Kidney tubule cell (primary cell): Measurements from ENCODE around the gene CCDC182.

Experiments
- DNase-seq: peaks from one replicate; pipeline ENCODE4 v3.0.0-alpha.2; 2018; ENCODE audit warnings: low spot score

Gene CCDC182

DNA sequence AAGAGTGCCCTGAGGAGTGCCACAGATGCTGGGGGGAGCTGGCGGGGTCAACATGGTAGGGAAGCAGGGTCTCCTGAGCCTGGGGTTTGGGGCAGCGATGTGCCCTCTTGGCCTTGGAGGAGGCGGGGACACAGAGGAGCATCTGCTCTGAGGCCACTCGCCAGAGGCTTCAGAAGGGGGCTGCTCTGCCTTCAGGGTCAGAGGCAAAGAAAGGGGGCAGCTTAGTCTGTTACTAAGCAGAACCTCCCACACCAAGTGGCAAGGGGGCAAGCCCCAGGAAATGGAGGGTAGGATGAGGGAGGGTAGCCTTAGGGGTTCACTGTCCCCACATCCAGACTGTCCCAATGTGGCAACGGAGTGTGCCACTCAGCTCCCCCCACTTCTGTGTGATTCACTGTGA is 18.3 kb downstream of the CCDC182 start:
- no peak for DNase-seq

DNA sequence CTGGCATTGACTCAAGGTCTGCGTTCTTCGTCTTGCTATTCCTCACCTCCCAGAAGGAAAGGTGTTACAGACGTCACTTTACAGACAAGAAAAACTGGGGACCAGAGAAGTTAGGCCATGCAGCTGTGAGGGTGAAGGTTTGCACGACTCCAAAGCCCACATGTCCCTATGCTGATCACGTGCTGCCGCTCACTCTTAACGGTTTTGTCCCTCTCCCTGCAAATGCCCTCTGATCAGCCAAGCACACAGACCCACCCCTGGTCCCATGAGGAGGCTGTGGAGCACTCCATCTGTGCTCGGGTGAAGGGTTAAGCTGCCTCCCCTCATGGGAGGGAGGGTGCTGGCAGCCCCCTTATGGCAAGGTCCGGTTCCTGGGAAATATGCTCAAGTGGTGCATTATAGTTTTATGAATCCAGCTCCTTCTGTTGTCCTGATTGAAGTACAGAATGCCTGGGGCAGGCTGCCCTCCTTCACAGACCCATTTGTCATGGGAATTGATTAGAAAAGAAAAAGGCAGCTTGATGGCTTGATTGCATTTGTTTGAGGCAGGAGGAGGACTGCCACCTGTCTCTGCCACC is 18.8 kb downstream of the CCDC182 start:
- no peak for DNase-seq

DNA sequence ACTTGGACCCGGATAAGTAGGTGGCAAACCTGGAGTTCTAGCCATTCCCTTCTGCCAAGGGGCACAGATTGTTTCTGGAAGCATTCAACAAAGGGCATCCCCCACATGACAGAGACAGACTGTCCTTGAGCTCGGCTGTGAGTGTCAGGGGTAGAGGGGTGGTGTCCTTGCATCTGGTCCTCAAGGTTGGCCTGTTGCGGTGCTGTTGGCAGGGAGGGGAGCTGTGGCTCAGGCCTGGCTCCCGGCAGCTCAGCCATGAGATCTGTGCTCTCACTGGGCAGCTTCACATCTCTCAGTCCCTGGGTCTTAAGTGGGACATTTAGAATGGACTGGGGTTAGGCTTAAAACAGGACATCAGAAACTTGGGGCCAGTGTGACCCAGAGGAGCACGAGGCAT is 20.4 kb downstream of the CCDC182 start:
- DNase-seq = no peak

DNA sequence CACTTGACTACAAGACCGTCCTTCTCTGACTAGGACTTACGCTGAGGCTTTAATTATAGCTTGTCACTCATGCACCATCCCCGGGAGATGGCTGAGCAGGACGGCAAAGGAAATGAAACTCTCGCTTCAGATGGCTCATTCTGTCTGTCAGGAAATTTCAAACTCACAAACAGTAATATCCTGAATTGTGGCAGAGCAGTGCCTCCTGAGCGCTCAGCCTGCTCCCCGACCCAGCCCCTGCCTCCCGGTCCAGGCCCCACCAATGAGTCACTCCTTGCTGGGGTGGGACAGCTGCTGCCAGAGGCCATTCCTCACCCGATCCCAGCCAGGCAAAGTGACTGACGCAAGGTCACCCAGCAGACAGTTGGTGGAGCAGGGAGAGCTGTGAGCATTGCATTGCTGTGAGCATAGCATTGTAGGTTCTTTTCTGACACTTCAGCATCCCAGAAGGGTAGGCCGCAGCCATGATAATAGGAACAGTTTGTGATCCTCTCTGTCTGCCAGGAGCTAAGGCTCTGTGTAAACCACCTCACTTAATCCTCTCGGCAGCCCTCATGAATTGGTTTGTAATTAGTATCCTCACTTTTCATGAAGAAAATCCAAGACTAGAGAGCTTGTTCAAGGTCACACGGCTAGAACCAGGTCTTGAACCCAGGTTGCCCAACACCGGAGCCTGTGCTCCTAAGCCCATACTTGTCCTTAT is 20.9 kb downstream of the CCDC182 start:
- peak; percentile 60 for DNase-seq

DNA sequence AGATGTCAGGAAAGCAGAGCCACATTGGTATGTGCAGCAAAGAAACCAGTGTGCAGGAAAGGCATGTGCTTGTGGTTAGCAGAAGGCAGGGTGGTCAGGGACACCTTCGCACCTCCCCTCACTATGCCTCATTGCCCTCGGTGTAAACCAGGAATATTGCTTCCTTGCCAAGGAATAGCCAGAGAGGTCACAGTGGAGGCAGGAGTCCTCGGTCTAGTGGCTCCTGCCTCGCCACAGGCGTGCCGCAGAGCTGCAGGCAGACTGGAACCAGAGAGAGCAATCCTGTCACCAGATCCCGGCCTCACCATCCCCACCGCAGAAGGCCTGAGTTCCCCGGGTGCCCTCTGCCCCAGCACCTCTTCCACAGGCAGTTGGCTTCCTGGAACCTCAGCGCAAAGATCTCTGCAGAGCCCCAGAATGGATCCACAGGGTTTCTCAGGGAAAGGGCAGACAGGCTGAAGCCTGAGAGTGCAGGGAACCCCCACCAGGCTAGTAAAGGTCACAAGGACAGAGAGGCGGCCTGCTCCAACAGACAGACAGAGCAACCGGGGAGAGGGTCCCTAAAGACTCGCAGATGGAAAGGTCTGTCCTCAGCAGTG is 21.6 kb downstream of the CCDC182 start:
- DNase-seq = peak; percentile 95

DNA sequence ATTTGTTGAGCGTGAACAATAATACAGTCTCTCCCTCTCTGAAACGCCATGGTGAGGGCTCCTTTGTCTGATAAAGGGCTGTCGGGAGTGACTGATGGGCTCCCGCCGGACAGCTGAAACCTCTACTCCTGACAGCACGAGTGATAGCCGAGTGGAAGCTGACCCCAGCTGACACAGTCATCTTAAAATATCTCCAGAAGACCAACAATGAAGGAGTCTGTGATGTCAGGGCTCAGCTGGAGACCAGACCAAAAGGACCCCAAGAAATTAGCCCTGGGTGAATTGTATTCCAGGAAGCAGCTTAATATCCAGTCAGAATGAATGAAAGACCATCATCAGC is 22.4 kb downstream of the CCDC182 start:
- DNase-seq = no peak

DNA sequence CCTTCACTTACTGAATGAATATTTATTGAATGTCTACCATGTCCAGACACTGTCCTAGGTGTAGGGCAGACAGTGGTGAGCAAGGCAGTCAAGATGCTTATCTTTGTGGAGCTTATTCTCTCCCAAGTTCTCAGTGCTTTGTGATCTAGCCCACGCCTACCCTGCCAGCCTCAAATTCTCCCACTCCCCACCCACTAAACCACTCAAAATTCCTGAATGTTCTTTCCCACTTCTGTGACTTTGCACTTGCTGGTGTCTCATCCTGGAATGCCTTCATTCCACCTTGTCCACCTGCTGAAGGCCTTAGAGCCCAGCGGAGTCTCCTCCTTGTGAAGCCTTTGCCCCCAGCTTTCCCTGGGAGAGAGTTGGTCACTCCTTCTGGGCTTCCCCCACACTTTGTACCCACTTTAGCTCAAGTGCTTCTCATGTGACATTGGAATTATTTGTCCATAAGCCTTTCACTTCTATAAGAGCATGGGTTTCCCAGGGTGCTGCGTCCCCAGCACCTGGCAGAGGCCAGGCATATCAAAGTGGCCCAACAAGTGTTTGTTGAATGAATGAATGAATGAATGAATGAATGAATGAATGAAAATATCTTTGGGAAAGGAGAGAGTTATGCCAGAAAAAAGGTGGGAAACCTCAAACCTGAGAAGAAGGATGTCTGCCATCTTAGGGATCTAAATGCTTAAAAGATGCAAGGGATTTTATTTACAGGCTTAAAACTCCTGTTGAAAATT is 23.0 kb downstream of the CCDC182 start:
- no peak for DNase-seq

DNA sequence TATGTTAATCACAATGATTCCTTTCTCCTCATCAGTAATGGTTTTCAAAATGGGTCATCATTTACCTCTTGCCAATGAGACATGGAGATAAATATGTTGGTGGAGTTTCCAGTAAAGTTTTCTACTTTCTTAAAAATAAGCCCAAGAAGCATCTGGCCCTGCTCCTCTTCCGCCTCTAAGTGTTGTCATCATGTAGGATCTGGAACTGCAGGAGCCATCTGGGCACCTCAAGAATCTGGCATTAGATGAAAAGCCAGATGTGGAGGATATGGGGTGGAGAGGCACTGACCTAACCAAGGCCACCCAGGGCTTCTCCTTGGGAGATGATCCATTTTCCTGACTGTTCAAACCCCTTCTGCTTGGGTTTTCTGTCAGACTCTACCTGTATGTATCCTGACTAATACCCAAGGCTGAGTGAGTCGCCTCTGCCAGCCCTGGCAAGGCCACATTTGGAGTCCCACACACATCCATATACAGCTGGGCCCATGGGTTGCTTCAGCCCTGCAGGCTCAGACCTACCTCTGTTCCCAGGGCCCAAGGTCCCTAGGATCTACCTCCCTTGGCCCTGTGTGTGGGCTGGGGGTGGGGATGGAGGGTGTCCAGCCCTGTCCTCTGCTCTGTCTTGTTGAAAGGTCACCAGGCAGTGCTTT is 24.6 kb downstream of the CCDC182 start:
- peak; percentile 42 for DNase-seq

DNA sequence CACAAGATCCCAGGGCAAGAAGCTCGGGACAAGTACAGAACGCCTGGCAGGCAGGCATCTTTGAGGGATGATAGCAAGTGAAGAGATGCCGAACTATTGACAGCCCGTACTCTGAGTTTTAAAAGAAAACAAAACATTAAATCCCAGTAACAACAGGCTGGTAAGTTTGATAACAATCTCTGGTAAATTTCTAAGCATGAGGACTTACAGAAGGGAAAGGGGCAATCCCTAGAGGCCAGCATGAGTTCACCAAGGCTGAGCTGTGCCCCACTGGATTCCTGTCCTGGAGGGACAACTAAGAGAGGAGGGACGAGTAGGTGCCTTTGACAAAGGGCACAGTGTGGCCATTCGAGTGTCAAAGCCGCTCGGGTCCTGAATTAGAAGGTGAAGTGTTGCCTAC is 26.2 kb downstream of the CCDC182 start:
- no peak for DNase-seq

DNA sequence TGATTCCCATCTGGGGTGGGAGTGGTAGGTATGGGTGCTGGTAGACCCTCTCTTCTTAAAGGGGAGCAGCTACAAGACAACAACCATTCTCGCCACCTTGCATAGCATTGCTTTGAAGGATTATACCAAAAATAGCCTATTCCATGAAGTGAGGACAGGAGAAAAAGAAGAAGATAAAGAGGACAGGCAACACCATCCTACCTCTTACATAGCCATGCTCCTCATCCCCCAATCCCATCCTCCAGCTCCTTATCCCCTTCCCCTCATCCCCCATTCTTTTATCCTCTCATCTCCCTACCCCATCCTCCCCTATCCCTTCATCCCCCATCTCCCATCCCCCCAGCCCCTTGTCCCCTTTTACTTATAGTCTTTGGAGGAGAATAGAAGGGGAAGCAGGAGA is 29.1 kb downstream of the CCDC182 start:
- no peak for DNase-seq

DNA sequence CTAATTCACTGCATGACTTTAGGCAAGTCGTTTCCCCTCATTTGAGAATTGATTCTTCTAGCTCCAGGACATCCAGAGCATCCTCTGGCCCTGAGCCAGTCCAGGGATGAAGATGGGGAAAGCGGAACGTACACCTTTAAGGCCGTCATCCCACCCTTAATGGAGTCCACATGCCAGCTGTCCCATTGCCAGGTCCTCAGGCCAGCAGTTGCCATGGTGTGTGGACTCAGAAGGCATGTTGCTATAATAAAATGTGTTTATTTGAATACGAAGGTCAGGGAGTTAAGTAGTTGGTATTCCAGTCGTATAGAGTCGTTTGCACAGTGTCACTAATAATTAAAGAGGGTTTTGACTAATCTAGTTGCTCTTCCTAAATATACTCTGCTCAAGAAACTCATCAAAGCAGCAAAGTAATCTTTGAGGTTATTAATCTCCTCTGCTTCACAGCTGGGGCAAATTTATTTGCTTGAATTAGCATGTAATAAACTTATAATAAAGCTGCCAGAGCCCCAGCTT is 30.4 kb downstream of the CCDC182 start:
- no peak for DNase-seq

DNA sequence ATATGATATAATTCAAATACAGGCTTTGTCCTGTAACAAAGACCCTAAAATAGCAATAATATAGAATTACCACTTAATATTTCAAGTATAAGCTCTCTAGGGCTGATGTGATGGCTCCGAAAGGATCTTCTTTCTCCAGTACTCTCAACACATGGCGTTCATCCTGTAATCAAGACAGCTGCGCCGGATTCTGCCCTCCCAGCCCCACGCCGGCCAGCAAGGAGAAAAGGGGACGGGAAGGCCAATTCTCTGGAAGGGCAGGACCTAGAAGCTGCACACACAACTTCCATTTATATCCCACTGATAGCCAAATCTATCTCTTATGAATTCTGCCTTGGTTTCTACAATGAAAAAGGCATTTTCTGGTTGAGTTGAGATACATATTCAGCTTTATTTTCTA is 32.0 kb downstream of the CCDC182 start:
- no peak for DNase-seq

DNA sequence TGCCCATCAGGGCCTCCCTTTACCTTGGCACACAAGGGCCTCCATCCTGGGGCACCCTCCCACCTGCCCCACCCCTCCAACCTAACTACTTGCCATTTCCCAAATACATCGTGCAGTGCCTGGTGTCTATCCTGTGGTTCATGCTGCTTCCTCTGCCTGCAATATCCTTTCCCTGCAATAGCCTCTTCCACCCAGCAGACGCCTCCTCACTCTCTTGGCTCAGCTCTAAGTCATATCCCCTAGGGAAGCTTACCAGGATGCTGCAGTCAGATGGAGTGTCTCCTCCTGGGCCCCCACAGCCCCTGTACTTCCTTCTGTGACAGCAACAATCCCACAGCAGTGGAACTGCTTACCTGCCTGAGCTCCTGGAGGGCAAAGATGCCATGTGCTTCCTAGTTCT is 36.7 kb downstream of the CCDC182 start:
- no peak for DNase-seq

DNA sequence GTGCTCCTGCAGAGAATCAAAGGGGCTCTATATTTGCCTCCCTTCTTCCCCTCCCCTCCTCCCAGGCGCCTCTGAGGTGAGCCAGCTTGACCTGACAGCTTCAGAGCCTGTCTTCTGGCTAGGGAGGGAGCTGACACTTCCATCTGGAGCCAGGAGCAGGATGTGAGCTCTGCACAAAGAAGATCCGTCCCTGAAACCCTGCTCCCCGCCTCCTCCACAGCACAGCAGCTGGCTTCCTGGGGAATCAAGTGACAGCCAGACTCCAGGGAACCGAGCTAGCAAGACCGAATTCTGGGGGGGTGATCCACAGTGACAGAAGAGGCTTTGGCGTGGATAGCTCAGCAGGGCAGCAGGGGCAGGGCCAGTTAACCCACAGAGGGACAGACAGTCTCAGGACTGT is 37.2 kb downstream of the CCDC182 start:
- DNase-seq = no peak

DNA sequence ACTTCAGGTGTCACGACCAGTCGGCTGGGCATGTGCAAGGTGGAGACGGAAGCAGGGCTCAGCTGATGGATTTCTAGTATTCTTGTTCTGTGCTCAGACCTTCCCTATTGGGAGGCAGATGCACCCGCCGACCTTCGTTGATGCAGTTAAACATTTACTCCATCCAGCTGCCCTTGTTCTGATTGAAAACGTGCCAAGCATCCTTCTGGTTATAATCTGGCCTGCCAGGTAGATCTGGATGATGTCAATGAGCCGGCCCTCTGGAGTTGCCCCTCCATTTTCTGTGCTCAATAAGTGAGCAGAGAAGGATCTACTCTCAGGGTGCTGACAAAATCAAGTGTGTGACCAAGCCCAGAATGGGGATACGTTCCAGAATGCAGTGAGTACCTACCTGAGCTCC is 38.3 kb downstream of the CCDC182 start:
- DNase-seq = no peak

DNA sequence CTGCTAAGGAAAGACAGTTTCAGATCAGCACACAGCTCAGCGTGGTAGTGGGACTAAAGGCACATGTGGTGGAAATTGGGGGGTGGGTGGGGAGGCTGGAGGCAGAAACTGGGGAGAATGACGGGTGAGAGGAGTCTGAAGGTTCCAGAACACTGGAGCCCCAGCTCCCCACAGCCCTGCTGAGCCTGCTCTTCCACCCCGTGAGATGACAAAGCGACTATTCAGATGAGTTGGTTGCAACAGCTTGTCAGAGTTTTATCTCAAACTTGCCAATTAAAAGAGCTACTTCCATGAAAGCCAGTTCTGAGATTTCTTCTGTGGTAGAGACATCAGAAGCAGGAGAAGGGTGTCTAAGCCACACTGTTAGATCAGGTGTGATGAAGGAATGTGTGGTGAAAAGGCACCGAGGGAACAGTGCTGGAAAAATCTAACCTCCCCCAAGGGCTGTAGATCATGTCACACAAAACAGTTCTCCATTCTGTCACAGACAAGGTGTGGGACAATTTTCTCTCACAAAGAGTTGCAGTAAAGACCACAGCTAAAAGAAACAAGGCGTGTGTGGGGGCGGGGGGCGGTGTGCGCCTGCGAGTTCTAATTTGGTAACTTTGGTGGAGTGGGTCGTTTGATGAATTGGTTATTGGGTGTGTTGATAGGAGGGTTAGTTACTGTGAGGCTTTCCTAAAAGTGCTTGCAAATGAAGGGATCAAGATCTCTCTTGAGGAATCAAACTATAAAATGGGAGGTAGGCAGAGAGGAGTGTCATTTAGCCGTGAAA is 39.0 kb downstream of the CCDC182 start:
- DNase-seq = no peak

DNA sequence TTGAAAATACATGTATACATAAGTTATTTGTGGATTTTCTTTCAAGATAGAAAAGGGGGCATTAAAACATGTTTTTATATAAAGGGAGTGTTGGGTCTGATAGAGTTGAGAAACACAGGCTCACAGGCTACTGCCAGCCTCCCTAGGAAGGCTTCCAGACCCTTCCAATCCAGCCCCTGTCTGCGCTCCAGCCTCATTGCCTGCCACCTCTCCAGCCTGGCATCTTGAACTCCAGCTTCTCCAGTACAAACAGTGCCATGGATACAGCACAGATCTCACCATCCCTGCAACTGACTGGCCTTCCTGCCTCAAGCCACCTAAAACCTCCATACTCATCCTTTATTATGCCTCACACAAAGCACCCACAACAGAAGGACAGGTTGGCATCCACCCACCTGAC is 40.7 kb downstream of the CCDC182 start:
- no peak for DNase-seq

DNA sequence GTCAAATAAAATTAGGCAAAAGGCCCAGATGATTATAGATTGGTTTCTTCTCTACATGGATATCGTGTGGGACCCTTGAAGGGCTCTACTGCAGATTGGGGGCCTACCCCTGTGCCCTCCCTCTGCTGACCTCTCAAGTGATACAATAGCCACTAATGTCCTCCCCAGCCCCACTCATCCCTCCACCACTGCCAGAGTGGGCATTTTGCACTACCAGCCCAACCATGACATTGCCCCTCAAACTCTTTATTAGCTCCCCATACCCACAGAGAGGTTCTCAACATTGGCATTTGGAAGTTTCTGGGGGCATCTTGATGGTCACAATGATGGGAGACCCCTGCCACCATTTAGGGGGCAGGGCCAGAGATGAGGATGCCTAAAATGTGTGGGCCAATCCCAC is 41.8 kb downstream of the CCDC182 start:
- no peak for DNase-seq

DNA sequence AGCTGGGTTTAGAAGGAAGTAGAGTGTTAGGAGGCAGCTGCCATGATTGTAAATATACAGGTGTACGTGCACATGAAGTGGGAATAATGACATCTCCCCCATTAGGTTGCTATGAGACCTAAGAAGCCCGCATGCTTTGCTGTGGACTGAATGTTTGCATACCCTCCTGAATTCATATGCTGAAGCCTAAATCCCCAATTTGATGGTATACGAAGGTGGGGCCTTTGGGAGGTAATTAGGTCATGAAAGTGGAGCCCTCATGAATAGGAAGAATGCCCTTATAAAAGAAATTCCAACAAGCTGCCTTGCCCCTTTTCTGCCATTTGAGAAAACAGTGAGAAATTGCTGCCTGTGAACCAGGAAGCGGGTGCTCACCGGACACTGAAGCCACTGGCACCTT is 44.0 kb downstream of the CCDC182 start:
- no peak for DNase-seq

DNA sequence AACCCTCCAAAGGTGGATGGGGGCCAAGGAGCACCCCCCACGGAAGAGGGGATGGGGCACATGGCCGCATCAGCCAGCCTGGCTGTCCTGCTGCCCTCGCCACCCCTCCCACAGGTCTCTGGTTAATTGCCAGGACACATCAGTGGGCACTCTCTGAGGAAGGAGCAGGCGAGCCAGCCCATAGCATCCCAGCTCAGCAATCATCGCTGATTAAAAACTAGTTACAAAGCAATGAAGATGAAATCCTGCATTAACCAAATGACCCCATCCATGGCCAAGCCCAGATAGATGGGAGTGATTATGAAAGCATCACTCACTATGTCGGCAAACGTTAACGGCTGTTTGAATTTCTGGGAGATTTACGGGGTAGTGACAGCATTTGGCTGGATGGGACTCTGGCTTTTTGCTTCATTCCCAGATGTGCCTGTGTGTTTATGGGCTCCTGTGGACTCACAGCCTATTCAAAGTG is 45.3 kb downstream of the CCDC182 start:
- no peak for DNase-seq

DNA sequence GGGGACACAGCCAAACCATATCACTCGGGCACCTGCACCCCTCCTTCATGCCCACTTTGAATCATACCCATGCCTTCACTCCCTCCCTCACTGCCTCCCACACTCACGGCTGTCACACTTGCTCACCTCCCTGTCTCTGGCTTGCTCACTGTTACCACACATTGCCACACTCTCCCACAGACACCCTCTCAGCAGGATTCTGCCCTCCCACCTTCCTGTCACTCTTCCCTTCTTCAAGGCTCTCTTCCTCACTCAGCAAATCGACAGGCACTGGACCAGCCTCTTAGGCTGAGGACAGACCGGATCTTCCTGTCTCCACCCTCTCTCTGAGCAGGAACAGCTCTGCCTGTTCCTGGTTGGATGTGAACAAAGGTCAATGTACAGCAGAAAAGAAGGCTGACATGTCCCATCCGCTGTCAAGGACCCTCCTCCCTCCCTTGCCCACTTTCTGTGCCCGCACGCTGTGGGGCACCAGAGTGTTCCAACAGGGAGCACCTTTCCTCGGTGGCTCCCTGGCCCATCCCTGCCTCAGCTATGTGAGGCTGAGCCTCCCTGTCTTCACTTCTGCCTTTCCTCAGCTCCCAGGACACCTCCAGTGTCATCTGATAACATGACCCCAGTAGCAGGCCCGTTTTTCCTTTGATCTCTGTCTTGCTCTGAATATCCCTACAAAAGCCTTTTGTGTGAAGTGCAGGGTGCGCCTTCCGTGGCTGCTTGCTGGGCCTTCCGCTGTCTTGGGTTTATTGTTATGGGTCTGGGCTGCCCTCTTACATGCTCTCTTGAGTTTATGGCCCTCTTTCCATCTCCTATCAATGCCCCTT is 47.0 kb downstream of the CCDC182 start:
- DNase-seq = no peak
